Gastrocnemius medialis (tissue), 4 donors: ENCODE measurements around the gene NAPB.

Source experiments
- POLR2A ChIP-seq, 2 donors: fragments of 450-650 bp; IDR thresholded peaks; one replicate each; pipeline ENCODE4 v1.6.1; 2017; ENCODE audit warnings: antibody characterized with exemption in 2 of 2, mild to moderate bottlenecking in 2 of 2, moderate library complexity in 2 of 2
- TF ChIP-seq, protein P1 (sequence below), 5 experiments: fragments of 450-650 bp in 3 of 5; fragments of 200-600 bp in 2 of 5; sonication (generic) in 2 of 5; IDR thresholded peaks in 4 of 5; conservative IDR thresholded peaks in 1 of 5; 1 replicate in 4 of 5; 2 replicates in 1 of 5; pipeline ENCODE4 v1.5.1; 2016 to 2019; ENCODE audit warnings: antibody characterized with exemption in 5 of 5, mild to moderate bottlenecking in 3 of 5, moderate library complexity in 3 of 5

DNA sequence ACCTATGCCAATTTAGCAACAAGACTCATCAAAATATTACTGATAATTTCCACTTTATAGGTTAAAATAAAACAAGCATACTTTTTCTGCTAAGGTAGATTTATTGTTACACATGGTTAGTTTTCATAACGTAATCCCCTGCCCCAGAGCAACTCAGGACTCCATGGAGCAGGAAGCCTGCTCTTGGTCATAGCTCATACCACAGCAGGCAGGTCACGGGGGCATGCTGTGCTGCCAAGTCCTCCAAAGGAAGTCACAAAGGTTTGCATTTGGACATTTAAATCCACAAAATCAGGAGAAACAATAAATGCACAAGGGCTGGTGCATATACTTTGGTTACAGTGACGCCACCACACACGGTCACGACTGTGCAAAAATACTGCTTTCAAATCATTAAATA is 46.8 kb downstream of the NAPB start:
- TF ChIP-seq, protein P1, sequence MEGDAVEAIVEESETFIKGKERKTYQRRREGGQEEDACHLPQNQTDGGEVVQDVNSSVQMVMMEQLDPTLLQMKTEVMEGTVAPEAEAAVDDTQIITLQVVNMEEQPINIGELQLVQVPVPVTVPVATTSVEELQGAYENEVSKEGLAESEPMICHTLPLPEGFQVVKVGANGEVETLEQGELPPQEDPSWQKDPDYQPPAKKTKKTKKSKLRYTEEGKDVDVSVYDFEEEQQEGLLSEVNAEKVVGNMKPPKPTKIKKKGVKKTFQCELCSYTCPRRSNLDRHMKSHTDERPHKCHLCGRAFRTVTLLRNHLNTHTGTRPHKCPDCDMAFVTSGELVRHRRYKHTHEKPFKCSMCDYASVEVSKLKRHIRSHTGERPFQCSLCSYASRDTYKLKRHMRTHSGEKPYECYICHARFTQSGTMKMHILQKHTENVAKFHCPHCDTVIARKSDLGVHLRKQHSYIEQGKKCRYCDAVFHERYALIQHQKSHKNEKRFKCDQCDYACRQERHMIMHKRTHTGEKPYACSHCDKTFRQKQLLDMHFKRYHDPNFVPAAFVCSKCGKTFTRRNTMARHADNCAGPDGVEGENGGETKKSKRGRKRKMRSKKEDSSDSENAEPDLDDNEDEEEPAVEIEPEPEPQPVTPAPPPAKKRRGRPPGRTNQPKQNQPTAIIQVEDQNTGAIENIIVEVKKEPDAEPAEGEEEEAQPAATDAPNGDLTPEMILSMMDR (IDR thresholded peaks at IDR 0.05 in 4 of 5, conservative IDR thresholded peaks at IDR 0.05 in 1 of 5), result no peak
- no peak for TF ChIP-seq POLR2A (IDR thresholded peaks at IDR 0.05)
